Stomach (tissue), 4 donors: Measurements from ENCODE around the gene INSM1.

ENCODE experiments used
- EP300 ChIP-seq: sonication (generic); formaldehyde crosslinking; IDR thresholded peaks from one replicate; pipeline ENCODE4 v1.6.1; 2017; ENCODE audit warnings: antibody characterized with exemption
- POLR2A ChIP-seq, 4 donors: fragments of 450-650 bp; IDR thresholded peaks; one replicate each; pipeline ENCODE4 v1.6.1; 2016; ENCODE audit warnings: antibody characterized with exemption in 4 of 4, control low read depth in 2 of 4, mild to moderate bottlenecking in 1 of 4, moderate library complexity in 1 of 4
- POLR2AphosphoS5 ChIP-seq, 3 donors: sonication (generic); formaldehyde crosslinking; IDR thresholded peaks; one replicate each; pipeline ENCODE4 v1.6.1; 2016; ENCODE audit warnings: antibody characterized with exemption in 3 of 3
- TF ChIP-seq, protein P1 (sequence below), 7 experiments: fragments of 450-650 bp in 4 of 7; fragments of 200-600 bp in 3 of 7; sonication (generic) in 3 of 7; IDR thresholded peaks; one replicate each; pipeline ENCODE4 v1.5.1; 2016 to 2019; ENCODE audit warnings: antibody characterized with exemption in 7 of 7, control low read depth in 2 of 7, mild to moderate bottlenecking in 1 of 7

DNA sequence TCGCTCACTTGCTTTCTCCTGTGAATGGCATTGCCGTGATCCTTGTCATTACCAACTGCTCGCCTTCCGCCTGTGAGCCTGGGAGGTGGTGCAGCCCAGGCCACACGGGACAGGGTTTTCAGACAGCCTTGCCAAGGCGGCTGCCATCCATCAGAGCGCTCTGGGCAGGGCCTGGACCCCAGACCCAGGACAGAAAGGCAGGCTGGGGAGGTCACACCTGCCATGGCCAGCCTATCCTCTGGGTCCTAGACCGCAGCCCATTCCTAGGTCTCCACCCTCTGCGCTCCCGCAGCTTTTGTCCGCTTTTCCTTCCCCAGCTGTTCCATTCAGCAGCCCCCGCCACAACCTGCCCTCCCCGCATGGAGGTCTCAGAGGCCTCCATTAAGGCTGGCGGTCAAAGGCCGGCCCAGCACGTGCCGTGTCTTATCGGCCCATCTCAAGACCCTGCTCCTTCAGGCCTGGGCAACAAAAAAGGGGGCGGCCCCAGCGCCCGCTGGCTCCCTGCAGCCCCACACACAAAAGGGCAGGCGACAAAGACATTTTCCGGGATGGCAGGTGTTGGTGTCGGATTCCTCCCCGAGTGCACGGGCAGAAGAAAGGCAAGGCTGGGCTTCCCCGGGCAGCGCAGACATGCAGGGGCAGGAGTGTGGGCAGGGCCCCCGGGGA lies 28.1 kb downstream of the INSM1 start:
- TF ChIP-seq, protein P1, sequence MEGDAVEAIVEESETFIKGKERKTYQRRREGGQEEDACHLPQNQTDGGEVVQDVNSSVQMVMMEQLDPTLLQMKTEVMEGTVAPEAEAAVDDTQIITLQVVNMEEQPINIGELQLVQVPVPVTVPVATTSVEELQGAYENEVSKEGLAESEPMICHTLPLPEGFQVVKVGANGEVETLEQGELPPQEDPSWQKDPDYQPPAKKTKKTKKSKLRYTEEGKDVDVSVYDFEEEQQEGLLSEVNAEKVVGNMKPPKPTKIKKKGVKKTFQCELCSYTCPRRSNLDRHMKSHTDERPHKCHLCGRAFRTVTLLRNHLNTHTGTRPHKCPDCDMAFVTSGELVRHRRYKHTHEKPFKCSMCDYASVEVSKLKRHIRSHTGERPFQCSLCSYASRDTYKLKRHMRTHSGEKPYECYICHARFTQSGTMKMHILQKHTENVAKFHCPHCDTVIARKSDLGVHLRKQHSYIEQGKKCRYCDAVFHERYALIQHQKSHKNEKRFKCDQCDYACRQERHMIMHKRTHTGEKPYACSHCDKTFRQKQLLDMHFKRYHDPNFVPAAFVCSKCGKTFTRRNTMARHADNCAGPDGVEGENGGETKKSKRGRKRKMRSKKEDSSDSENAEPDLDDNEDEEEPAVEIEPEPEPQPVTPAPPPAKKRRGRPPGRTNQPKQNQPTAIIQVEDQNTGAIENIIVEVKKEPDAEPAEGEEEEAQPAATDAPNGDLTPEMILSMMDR (IDR thresholded peaks at IDR 0.05): no peak
- no peak for TF ChIP-seq POLR2A (IDR thresholded peaks at IDR 0.05)
- no peak for TF ChIP-seq POLR2AphosphoS5 (IDR thresholded peaks at IDR 0.05)
- no peak for TF ChIP-seq EP300
